Adipocyte (in vitro differentiated cells): Measurements from ENCODE around the gene ANO9.
"Not testable (repeated sequence)": the region's sequence is repeated elsewhere in the genome, so short reads cannot be mapped to it uniquely, and the experiment has no call there.

Experiments
- DNase-seq: peaks from one replicate; pipeline ENCODE4 v3.0.0-alpha.2; 2015; ENCODE audit warnings: low read depth
- H3K27me3 ChIP-seq: replicated peaks from 2 replicates; pipeline ENCODE4 v1.7.0; 2013; ENCODE audit warnings: mild to moderate bottlenecking, low read length, moderate library complexity; ENCODE audit not compliant: control insufficient read depth, insufficient read depth
- H3K36me3 ChIP-seq: 2 replicates; pipeline ENCODE4 v1.7.0; 2013; ENCODE audit warnings: low read length, mild to moderate bottlenecking, moderate library complexity; ENCODE audit not compliant: control insufficient read depth, insufficient read depth, severe bottlenecking
- H3K4me1 ChIP-seq: 2 replicates; pipeline ENCODE4 v1.7.0; 2013; ENCODE audit warnings: mild to moderate bottlenecking, low read length, moderate library complexity; ENCODE audit not compliant: control insufficient read depth, insufficient read depth
- H3K4me3 ChIP-seq: 2 replicates; pipeline ENCODE4 v1.7.0; 2013; ENCODE audit warnings: mild to moderate bottlenecking, low read length, moderate library complexity
- H3K9ac ChIP-seq: 2 replicates; pipeline ENCODE4 v1.7.0; 2013; ENCODE audit warnings: mild to moderate bottlenecking, low read length, moderate library complexity
- H3K9me3 ChIP-seq: 2 replicates; pipeline ENCODE4 v1.7.0; 2013; ENCODE audit warnings: mild to moderate bottlenecking, low read length, moderate library complexity; ENCODE audit not compliant: control insufficient read depth

The ANO9 gene

GRCh38 chr11:403021-403760, 38.6 kb downstream of the ANO9 start:
- no peak overlapping the region for H3K9ac ChIP-seq
- no peak for DNase-seq
- H3K4me3 ChIP-seq: no peak overlapping the region
- no peaks in the 10 kb centered on the region for H3K27me3 ChIP-seq
- H3K4me1 ChIP-seq: peaks cover 11% of the 10 kb centered on the region
- no peaks in the 10 kb centered on the region for H3K36me3 ChIP-seq
- no peaks in the 10 kb centered on the region for H3K9me3 ChIP-seq

GRCh38 chr11:401196-401595, 40.6 kb downstream of the ANO9 start:
- H3K9me3 ChIP-seq, H3K4me1 ChIP-seq, DNase-seq, H3K27me3 ChIP-seq, H3K36me3 ChIP-seq, H3K9ac ChIP-seq, H3K4me3 ChIP-seq: not testable (repeated sequence)

- no peak overlapping the region for H3K4me3 ChIP-seq
- H3K27me3 ChIP-seq: no peaks in the 10 kb centered on the region
- DNase-seq: no peak
- no peaks in the 10 kb centered on the region for H3K36me3 ChIP-seq
- no peaks in the 10 kb centered on the region for H3K4me1 ChIP-seq
- H3K9me3 ChIP-seq: no peaks in the 10 kb centered on the region
- H3K9ac ChIP-seq: no peak overlapping the region
These were observed 41.5 kb downstream of the ANO9 start for GRCh38 chr11:400241-400689.

GRCh38 chr11:399731-400211, 42.0 kb downstream of the ANO9 start:
- peaks cover 3% of the 10 kb centered on the region for H3K4me1 ChIP-seq
- H3K4me3 ChIP-seq: no peak overlapping the region
- no peaks in the 10 kb centered on the region for H3K36me3 ChIP-seq
- H3K27me3 ChIP-seq: no peaks in the 10 kb centered on the region
- no peaks in the 10 kb centered on the region for H3K9me3 ChIP-seq
- no peak overlapping the region for H3K9ac ChIP-seq
- DNase-seq: no peak

- Histone ChIP-seq H3K9me3 (no peaks in the 10 kb centered on the region), H3K36me3 (no peaks in the 10 kb centered on the region), H3K9ac (no peak overlapping the region), H3K27me3 (no peaks in the 10 kb centered on the region), H3K4me1 (peaks cover 12% of the 10 kb centered on the region), H3K4me3 (no peak overlapping the region)
- DNase-seq: no peak
These were observed 43.0 kb downstream of the ANO9 start for GRCh38 chr11:398826-399225.

GRCh38 chr11:396948-397548, 44.8 kb downstream of the ANO9 start:
- Histone ChIP-seq H3K9ac (no peak overlapping the region), H3K27me3 (no peaks in the 10 kb centered on the region)
- DNase-seq: peak; percentile 49

GRCh38 chr11:396511-396947, 45.3 kb downstream of the ANO9 start:
- peaks cover 19% of the 10 kb centered on the region for H3K4me1 ChIP-seq
- H3K36me3 ChIP-seq: no peaks in the 10 kb centered on the region
- H3K9ac ChIP-seq: no peak overlapping the region
- DNase-seq: peak; percentile 27
- H3K27me3 ChIP-seq: no peaks in the 10 kb centered on the region
- H3K9me3 ChIP-seq: no peaks in the 10 kb centered on the region
- H3K4me3 ChIP-seq: peak overlapping the region; percentile 55

More at GRCh38 chr11:396948-397548, 44.8 kb downstream of the ANO9 start:
- peak overlapping the region; percentile 55 for H3K4me3 ChIP-seq
- H3K36me3 ChIP-seq: no peaks in the 10 kb centered on the region
- H3K9me3 ChIP-seq: no peaks in the 10 kb centered on the region
- peaks cover 19% of the 10 kb centered on the region for H3K4me1 ChIP-seq

GRCh38 chr11:395866-396265, 45.9 kb downstream of the ANO9 start:
- Histone ChIP-seq H3K36me3 (no peaks in the 10 kb centered on the region), H3K4me3 (no peak overlapping the region), H3K9ac (no peak overlapping the region), H3K4me1 (peaks cover 19% of the 10 kb centered on the region), H3K9me3 (no peaks in the 10 kb centered on the region), H3K27me3 (no peaks in the 10 kb centered on the region)
- no peak for DNase-seq

- Histone ChIP-seq H3K4me3 (peak overlapping the region; percentile 37), H3K4me1 (peaks cover 19% of the 10 kb centered on the region), H3K27me3 (no peaks in the 10 kb centered on the region), H3K9me3 (no peaks in the 10 kb centered on the region), H3K9ac (peak overlapping the region; percentile 69), H3K36me3 (no peaks in the 10 kb centered on the region)
- no peak for DNase-seq
These were observed 46.8 kb downstream of the ANO9 start for GRCh38 chr11:394858-395655.

- Histone ChIP-seq H3K4me3 (peak within 1 kb of the TSS; percentile 37), H3K27me3 (no peaks in the 10 kb centered on the region), H3K9me3 (no peaks in the 10 kb centered on the region), H3K36me3 (no peaks in the 10 kb centered on the region), H3K9ac (peak within 1 kb of the TSS; percentile 69), H3K4me1 (peaks cover 19% of the 10 kb centered on the region)
- no peak for DNase-seq
These were observed 47.6 kb downstream of the ANO9 start, which contains the start of gene PKP3 for GRCh38 chr11:394034-394857. TSS of gene PKP3 (plus strand) at chr11:394209. CDS start at chr11:394293, 84 bp downstream.
